HepG2 (cell line): ENCODE results near the gene PPP2R5D. TPM values are rescaled to one million over a fixed set of nuclear protein-coding genes. Genes with fewer than 3 reads are reported as not detected.

Source experiments
- BRCA1 ChIP-seq: sonication (generic); formaldehyde crosslinking; IDR thresholded peaks from 2 replicates; pipeline ENCODE4 v1.4.0; 2020; ENCODE audit warnings: missing genetic modification reagents
- CREB1 ChIP-seq, 2 experiments: fragments of 450-650 bp in 1 of 2; IDR thresholded peaks; 2 replicates each; pipeline ENCODE4 v1.6.1; 2016 to 2017; ENCODE audit warnings: control low read depth in 1 of 2, mild to moderate bottlenecking in 1 of 2, missing compliant biosample characterization in 1 of 2, missing genetic modification characterization in 1 of 2
- LRRFIP1 ChIP-seq: sonication (generic); formaldehyde crosslinking; conservative IDR thresholded peaks from 2 replicates; pipeline ENCODE4 v1.4.0; 2020; ENCODE audit warnings: missing genetic modification reagents
- MAF1 ChIP-seq: sonication (generic); formaldehyde crosslinking; IDR thresholded peaks from 2 replicates; pipeline ENCODE4 v1.5.0; 2020; ENCODE audit warnings: missing genetic modification reagents, borderline replicate concordance
- MTF2 ChIP-seq: sonication (generic); formaldehyde crosslinking; IDR thresholded peaks from 2 replicates; pipeline ENCODE4 v1.5.0; 2020; ENCODE audit warnings: missing genetic modification reagents, borderline replicate concordance
- NAIF1 ChIP-seq: sonication (generic); formaldehyde crosslinking; IDR thresholded peaks from 2 replicates; pipeline ENCODE4 v1.5.0; 2020; ENCODE audit warnings: mild to moderate bottlenecking, missing genetic modification reagents, borderline replicate concordance
- NCOA5 ChIP-seq: sonication (generic); formaldehyde crosslinking; IDR thresholded peaks from 2 replicates; pipeline ENCODE4 v1.4.0; 2020; ENCODE audit warnings: missing genetic modification reagents
- NFE2L2 ChIP-seq: fragments of 150-350 bp; IDR thresholded peaks from 2 replicates; pipeline ENCODE4 v1.6.1; 2014; ENCODE audit warnings: low read length
- NR2F1 ChIP-seq, 2 experiments: fragments of 450-650 bp in 1 of 2; formaldehyde crosslinking in 1 of 2; IDR thresholded peaks; 2 replicates each; pipeline versions ENCODE4 v1.5.0 to v1.6.1; 2016 to 2020; ENCODE audit warnings: mild to moderate bottlenecking in 1 of 2, missing compliant biosample characterization in 1 of 2, missing genetic modification reagents in 1 of 2, moderate library complexity in 1 of 2
- PITX1 ChIP-seq: sonication (generic); formaldehyde crosslinking; IDR thresholded peaks from 2 replicates; pipeline ENCODE4 v1.5.1; 2020; ENCODE audit warnings: mild to moderate bottlenecking, missing genetic modification reagents
- PRDM15 ChIP-seq: sonication (generic); formaldehyde crosslinking; IDR thresholded peaks from 2 replicates; pipeline ENCODE4 v1.4.0; 2020; ENCODE audit warnings: missing genetic modification reagents
- TRAFD1 ChIP-seq: sonication (generic); formaldehyde crosslinking; IDR thresholded peaks from 2 replicates; pipeline ENCODE4 v1.5.1; 2020; ENCODE audit warnings: missing genetic modification reagents, mild to moderate bottlenecking, borderline replicate concordance
- polyA plus RNA-seq, 8 experiments: library from polyadenylated mRNA; depleted of rRNA in 3 of 8; stranded (reverse) in 7 of 8; unstranded in 1 of 8; fragments of >200 nt; fragmentation: Illumina TruSeq in 4 of 8; extraction: Trizol in 4 of 8; gene quantifications; 2 replicates each; pipeline versions ENCODE4 v1.2.1 to v1.2.3, GENCODE V29; 2011 to 2016; ENCODE audit warnings: low read depth in 4 of 8, missing spikeins in 1 of 8, mixed read lengths in 1 of 8; ENCODE audit not compliant: insufficient read depth in 1 of 8
- total RNA-seq, 5 experiments: library from RNA; depleted of rRNA; stranded (reverse); fragments of >200 nt; fragmentation: Illumina TruSeq; extraction: Trizol; gene quantifications; 2 replicates each; pipeline ENCODE4 v1.2.3, GENCODE V29; 2016; ENCODE audit warnings: low read depth in 1 of 5
- TF ChIP-seq, protein P1 (sequence below): IDR thresholded peaks from 2 replicates; pipeline ENCODE4 v1.6.1; 2016; ENCODE audit warnings: low read depth, missing genetic modification reagents, missing compliant biosample characterization

PPP2R5D gene
- total and polyA plus RNA-seq, 2 of the 13 experiments (the other 11 are each of a cell fraction or from before 2014, with no cell fraction given), result 53.7 to 60.4 TPM

- TF ChIP-seq NAIF1 (CRISPR knock-in tag) (peak; percentile 90), PRDM15 (CRISPR knock-in tag) (no peak; the same call in 1 of the 2 replicates), NR2F1 (CRISPR knock-in tag; IDR thresholded peaks at IDR 0.05) (peak in 1 of 2 experiments; percentile 7; a peak in 1 of 4 replicates), PITX1 (CRISPR knock-in tag) (peak; percentile 84), CREB1 (IDR thresholded peaks at IDR 0.05) (peak; percentile 69), CREB1 (CRISPR knock-in tag; IDR thresholded peaks at IDR 0.05) (peak; percentile 78), BRCA1 (CRISPR knock-in tag) (no peak), NFE2L2 (no peak), LRRFIP1 (CRISPR knock-in tag) (no peak), MAF1 (CRISPR knock-in tag) (no peak), NCOA5 (CRISPR knock-in tag) (no peak), MTF2 (CRISPR knock-in tag) (no peak), TRAFD1 (CRISPR knock-in tag) (0 out of 2 replicates have a peak, but pooled peaks have one; percentile 65)
- TF ChIP-seq, protein P1, sequence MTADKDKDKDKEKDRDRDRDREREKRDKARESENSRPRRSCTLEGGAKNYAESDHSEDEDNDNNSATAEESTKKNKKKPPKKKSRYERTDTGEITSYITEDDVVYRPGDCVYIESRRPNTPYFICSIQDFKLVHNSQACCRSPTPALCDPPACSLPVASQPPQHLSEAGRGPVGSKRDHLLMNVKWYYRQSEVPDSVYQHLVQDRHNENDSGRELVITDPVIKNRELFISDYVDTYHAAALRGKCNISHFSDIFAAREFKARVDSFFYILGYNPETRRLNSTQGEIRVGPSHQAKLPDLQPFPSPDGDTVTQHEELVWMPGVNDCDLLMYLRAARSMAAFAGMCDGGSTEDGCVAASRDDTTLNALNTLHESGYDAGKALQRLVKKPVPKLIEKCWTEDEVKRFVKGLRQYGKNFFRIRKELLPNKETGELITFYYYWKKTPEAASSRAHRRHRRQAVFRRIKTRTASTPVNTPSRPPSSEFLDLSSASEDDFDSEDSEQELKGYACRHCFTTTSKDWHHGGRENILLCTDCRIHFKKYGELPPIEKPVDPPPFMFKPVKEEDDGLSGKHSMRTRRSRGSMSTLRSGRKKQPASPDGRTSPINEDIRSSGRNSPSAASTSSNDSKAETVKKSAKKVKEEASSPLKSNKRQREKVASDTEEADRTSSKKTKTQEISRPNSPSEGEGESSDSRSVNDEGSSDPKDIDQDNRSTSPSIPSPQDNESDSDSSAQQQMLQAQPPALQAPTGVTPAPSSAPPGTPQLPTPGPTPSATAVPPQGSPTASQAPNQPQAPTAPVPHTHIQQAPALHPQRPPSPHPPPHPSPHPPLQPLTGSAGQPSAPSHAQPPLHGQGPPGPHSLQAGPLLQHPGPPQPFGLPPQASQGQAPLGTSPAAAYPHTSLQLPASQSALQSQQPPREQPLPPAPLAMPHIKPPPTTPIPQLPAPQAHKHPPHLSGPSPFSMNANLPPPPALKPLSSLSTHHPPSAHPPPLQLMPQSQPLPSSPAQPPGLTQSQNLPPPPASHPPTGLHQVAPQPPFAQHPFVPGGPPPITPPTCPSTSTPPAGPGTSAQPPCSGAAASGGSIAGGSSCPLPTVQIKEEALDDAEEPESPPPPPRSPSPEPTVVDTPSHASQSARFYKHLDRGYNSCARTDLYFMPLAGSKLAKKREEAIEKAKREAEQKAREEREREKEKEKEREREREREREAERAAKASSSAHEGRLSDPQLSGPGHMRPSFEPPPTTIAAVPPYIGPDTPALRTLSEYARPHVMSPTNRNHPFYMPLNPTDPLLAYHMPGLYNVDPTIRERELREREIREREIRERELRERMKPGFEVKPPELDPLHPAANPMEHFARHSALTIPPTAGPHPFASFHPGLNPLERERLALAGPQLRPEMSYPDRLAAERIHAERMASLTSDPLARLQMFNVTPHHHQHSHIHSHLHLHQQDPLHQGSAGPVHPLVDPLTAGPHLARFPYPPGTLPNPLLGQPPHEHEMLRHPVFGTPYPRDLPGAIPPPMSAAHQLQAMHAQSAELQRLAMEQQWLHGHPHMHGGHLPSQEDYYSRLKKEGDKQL, result no peak
Observed at GRCh38 chr6:42978839-42979522, 5.4 kb upstream of the PPP2R5D start, which contains the start of gene PEX6 (continued).
